ENCODE data around the gene ATXN7L1. TPM values are rescaled to one million over a fixed set of nuclear protein-coding genes. Genes with fewer than 3 reads are reported as not detected.
"Not testable (repeated sequence)": the region's sequence is repeated elsewhere in the genome, so short reads cannot be mapped to it uniquely, and the experiment has no call there.

The ATXN7L1 gene
- total RNA-seq, 4 donors from 2014 or later: 12.3 to 28.8 (median 21.0) TPM

GRCh38 chr7:105699568-105700236 lies 176.7 kb downstream of the ATXN7L1 start:
- no peaks in the 10 kb centered on the region for H3K4me1 ChIP-seq
- H3K36me3 ChIP-seq: no peaks in the 10 kb centered on the region
- H3K27me3 ChIP-seq: no peaks in the 10 kb centered on the region
- H3K27ac ChIP-seq: no peak overlapping the region
- no peaks in the 10 kb centered on the region for H3K9me3 ChIP-seq
- intact Hi-C loops (cut with DNase I; ENCODE audit: low total_unique reads): loop anchor here (5.0 kb wide), 1 partner anchor 568 kb away; no protein-coding TSS in a partner anchor
- TF ChIP-seq EP300 (IDR thresholded peaks at IDR 0.05; ENCODE audit: low read depth) (no peak), CTCF (IDR thresholded peaks at IDR 0.05) (no peak), POLR2A (IDR thresholded peaks at IDR 0.05) (no peak), POLR2AphosphoS5 (IDR thresholded peaks at IDR 0.05) (no peak)
- no peak overlapping the region for H3K4me3 ChIP-seq
- in situ Hi-C loops (cut with MboI; ENCODE audit: low pct_ligation_motif_present in 1 of 4, low pct_unique_long_range_greater_than_20kb in 1 of 4, low sequenced_read_pairs in 3 of 4): no loop called here
- WGBS, 2 donors (ENCODE audit: low coverage in 1 of 2): 94 to 96% methylated on average over 5 to 8 of the region's 8 CpGs
- DNase-seq: no peak

GRCh38 chr7:105698531-105698930 lies 177.9 kb downstream of the ATXN7L1 start:
- TF ChIP-seq EP300 (IDR thresholded peaks at IDR 0.05; ENCODE audit: low read depth) (no peak), POLR2AphosphoS5 (IDR thresholded peaks at IDR 0.05) (no peak), CTCF (IDR thresholded peaks at IDR 0.05) (no peak), POLR2A (IDR thresholded peaks at IDR 0.05) (no peak)
- in situ Hi-C loops (cut with MboI; ENCODE audit: low pct_ligation_motif_present in 1 of 4, low pct_unique_long_range_greater_than_20kb in 1 of 4, low sequenced_read_pairs in 3 of 4): no loop called here
- Histone ChIP-seq H3K4me3 (no peak overlapping the region), H3K9me3 (no peaks in the 10 kb centered on the region), H3K36me3 (no peaks in the 10 kb centered on the region), H3K27me3 (no peaks in the 10 kb centered on the region), H3K27ac (no peak overlapping the region), H3K4me1 (no peaks in the 10 kb centered on the region)
- 92 to 93% methylated on average over 1 to 6 of the region's 6 CpGs for WGBS, 2 donors (ENCODE audit: low coverage in 1 of 2)
- no peak for DNase-seq
- intact Hi-C loops (cut with DNase I; ENCODE audit: low total_unique reads): no loop called here

- no peak for DNase-seq
- WGBS, 2 donors (ENCODE audit: low coverage in 1 of 2): 83 to 96% methylated on average over 5 of the region's 5 CpGs
- in situ Hi-C loops (cut with MboI; ENCODE audit: low pct_ligation_motif_present in 1 of 4, low pct_unique_long_range_greater_than_20kb in 1 of 4, low sequenced_read_pairs in 3 of 4): no loop called here
These were observed 178.6 kb downstream of the ATXN7L1 start for GRCh38 chr7:105697753-105698152.

GRCh38 chr7:105697169-105697568 lies 179.2 kb downstream of the ATXN7L1 start:
- H3K36me3 ChIP-seq; H3K9me3 ChIP-seq; in situ Hi-C loops (cut with MboI; ENCODE audit: low pct_ligation_motif_present in 1 of 4, low pct_unique_long_range_greater_than_20kb in 1 of 4, low sequenced_read_pairs in 3 of 4); intact Hi-C loops (cut with DNase I; ENCODE audit: low total_unique reads); H3K4me1 ChIP-seq; DNase-seq; H3K27me3 ChIP-seq; H3K27ac ChIP-seq; H3K4me3 ChIP-seq: not testable (repeated sequence)
- WGBS, 2 donors (ENCODE audit: low coverage in 1 of 2): 95% methylated on average over 3 to 11 of the region's 11 CpGs

More at GRCh38 chr7:105697753-105698152, 178.6 kb downstream of the ATXN7L1 start:
- no peak overlapping the region for H3K27ac ChIP-seq
- no peaks in the 10 kb centered on the region for H3K27me3 ChIP-seq
- no peaks in the 10 kb centered on the region for H3K36me3 ChIP-seq
- H3K4me3 ChIP-seq: no peak overlapping the region
- intact Hi-C loops (cut with DNase I; ENCODE audit: low total_unique reads): no loop called here
- no peak for TF ChIP-seq POLR2A (IDR thresholded peaks at IDR 0.05)
- TF ChIP-seq POLR2AphosphoS5 (IDR thresholded peaks at IDR 0.05): no peak
- TF ChIP-seq CTCF (IDR thresholded peaks at IDR 0.05): no peak
- TF ChIP-seq EP300 (IDR thresholded peaks at IDR 0.05; ENCODE audit: low read depth): no peak
- H3K4me1 ChIP-seq: peaks cover 0 to under 1% (median under 1%) of the 10 kb centered on the region in 4 donors
- no peaks in the 10 kb centered on the region for H3K9me3 ChIP-seq

DNA sequence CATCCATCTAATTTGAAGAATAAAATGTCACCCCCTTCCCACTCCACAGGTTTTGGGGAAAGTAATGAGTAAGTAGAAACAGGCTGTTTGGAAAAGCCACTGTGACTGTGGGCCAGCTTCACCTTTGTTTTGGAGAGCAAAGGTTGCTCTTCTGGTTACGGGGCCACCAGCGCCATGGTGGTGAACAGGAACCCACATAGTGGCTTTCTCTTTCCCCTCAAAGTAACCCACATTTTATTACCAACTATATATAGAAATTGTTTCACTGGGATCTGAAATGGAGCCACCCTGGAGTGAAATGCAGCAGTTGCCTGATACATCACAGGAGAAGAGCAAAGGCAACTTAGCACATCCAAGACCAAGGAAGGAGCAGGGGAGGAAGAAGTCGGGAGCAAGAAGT lies 182.8 kb downstream of the ATXN7L1 start:
- H3K27ac ChIP-seq: no peak overlapping the region
- peaks cover 0 to 18% (median 8%) of the 10 kb centered on the region in 4 donors for H3K4me1 ChIP-seq
- no peak for DNase-seq
- in situ Hi-C loops (cut with MboI; ENCODE audit: low pct_ligation_motif_present in 1 of 4, low pct_unique_long_range_greater_than_20kb in 1 of 4, low sequenced_read_pairs in 3 of 4) (no loop called here), intact Hi-C loops (cut with DNase I; ENCODE audit: low total_unique reads) (no loop called here)
- WGBS, 2 donors (ENCODE audit: low coverage in 1 of 2): 79 to 100% methylated on average over 1 to 3 of the region's 3 CpGs
- no peaks in the 10 kb centered on the region for H3K27me3 ChIP-seq
- H3K9me3 ChIP-seq: no peaks in the 10 kb centered on the region
- no peak overlapping the region for H3K4me3 ChIP-seq
- no peaks in the 10 kb centered on the region for H3K36me3 ChIP-seq
- no peak for TF ChIP-seq POLR2AphosphoS5 (IDR thresholded peaks at IDR 0.05)
- TF ChIP-seq POLR2A (IDR thresholded peaks at IDR 0.05): no peak
- no peak for TF ChIP-seq EP300 (IDR thresholded peaks at IDR 0.05; ENCODE audit: low read depth)
- no peak for TF ChIP-seq CTCF (IDR thresholded peaks at IDR 0.05)
